T-helper 1 cell treated with Interleukin-12 subunit alpha and Interleukin-12 subunit beta and Interleukin-4 antibody, amounts not matched to agents 30 μg/mL and 1 μg/mL, for 36 hours (primary cell): ENCODE data around the gene RIPK3.
A peak's percentile ranks its signal among the peaks of the same experiment; 100 is the strongest.

Experiments
- H3K27ac Mint-ChIP-seq: one replicate; pipeline ENCODE4 v1.8.0; 2021; ENCODE audit warnings: mild to moderate bottlenecking, mixed read lengths
- H3K27me3 Mint-ChIP-seq: one replicate; pipeline ENCODE4 v1.8.0; 2021; ENCODE audit warnings: low read depth, mixed read lengths
- H3K36me3 Mint-ChIP-seq: one replicate; pipeline ENCODE4 v1.8.0; 2021; ENCODE audit warnings: low read depth, mixed read lengths
- H3K4me1 Mint-ChIP-seq: one replicate; pipeline ENCODE4 v1.8.0; 2021; ENCODE audit warnings: low read depth, mixed read lengths
- H3K4me3 Mint-ChIP-seq: one replicate; pipeline ENCODE4 v1.8.0; 2021; ENCODE audit warnings: mild to moderate bottlenecking, moderate library complexity, mixed read lengths
- H3K9me3 Mint-ChIP-seq: one replicate; pipeline ENCODE4 v1.8.0; 2021; ENCODE audit warnings: mixed read lengths

RIPK3 gene

DNA sequence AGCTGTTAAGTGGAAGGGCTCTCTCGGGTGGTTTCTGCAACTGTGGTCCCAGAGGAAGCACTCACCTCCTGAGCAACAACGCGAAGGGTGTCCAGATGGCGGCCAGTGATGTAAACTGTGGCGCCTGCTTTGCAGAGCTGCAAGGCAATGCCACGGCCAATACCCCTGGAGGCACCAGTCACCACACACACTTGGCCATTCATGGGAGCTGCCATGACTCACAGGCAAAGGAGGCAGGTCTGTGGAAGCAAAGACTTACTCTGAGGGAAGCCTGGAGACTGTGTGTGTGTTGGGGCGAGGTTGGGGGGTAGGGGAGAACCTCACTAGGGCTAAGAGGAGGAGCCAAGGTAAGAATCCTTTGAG, 40.9 kb downstream of the RIPK3 start:
- Mint-ChIP-seq H3K4me3 (peak overlapping the region; percentile 91), H3K36me3 (peaks cover 22% of the 10 kb centered on the region), H3K4me1 (peaks cover 32% of the 10 kb centered on the region), H3K9me3 (no peaks in the 10 kb centered on the region), H3K27ac (peak overlapping the region; percentile 89), H3K27me3 (no peaks in the 10 kb centered on the region)

DNA sequence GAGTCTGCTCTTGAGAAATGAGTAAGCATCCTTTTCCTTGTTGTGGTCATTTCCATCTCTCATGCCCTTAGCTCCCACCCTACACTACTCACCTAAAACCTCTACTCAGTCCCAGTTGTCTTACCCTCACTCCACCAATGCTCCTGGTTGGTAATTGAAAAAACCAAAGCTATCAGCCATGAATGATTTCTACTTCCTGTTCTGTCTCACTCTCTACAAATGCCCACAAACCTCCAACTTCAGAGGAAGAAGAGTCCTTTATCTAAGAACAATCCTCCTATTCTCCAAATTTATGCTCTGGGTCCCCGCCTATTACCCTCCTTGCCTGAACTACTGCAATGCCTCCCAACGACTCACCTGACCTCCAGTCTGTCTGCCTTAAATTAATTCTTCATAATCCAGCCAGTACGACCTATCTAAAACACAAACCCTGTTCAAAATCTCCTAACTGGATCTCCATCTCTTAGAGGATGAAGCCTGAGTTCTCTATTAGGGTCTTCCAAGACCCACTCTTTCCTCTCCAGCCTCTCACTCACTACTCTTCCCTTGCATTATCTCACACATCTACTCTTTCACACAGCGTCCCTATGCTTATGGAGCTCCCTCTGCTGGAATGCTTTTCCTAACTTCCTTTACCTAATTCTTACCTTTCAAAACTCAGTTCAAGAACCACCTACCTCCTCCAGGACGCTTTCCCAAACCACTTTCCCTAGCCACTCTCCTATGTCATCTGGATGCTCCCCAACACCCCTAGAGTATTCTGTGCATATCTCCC, 42.4 kb downstream of the RIPK3 start:
- Mint-ChIP-seq H3K27me3 (no peaks in the 10 kb centered on the region), H3K9me3 (no peaks in the 10 kb centered on the region), H3K27ac (peak overlapping the region; percentile 78), H3K4me1 (peaks cover 32% of the 10 kb centered on the region), H3K4me3 (peak overlapping the region; percentile 16), H3K36me3 (peaks cover 25% of the 10 kb centered on the region)

DNA sequence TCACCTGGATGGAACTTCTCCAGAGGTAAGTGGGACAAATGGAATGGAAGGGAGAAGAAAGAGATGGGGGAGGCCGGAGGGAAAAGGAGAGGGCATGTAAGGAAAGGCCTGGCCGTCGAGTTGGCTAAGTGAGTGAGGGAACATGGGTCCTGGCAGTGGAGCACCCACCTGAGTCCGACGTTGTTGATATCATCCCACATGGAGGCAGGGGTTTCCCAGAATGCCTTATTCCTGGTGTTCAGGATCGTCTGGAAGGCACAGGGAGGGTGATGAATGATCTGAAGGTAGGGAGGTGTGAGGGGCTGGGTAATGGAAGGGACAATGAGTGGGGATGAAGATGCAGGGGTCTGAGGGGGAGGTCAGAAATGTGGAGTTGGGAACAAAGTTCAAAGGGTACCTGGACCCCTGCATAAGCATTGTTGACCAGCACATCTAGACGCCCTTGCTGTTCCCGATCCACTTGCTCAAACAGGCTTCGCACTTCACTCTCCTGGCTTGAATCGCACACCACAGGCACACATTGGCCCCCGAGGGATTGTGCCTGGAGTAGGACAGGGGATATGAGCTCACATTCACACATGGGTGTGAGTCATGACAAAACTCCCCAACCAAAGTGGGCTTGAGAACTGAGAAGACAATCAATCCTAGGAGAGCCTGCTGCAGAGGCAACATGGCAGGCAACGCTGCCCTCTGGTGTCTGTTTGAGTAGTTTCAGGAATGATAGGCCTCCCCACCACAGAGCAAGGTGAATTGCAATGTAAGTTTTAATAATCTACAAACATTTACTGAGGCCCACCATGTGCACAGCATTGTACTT, 43.2 kb downstream of the RIPK3 start:
- H3K36me3 Mint-ChIP-seq = peaks cover 27% of the 10 kb centered on the region
- H3K9me3 Mint-ChIP-seq = no peaks in the 10 kb centered on the region
- H3K4me1 Mint-ChIP-seq = peaks cover 32% of the 10 kb centered on the region
- H3K4me3 Mint-ChIP-seq = no peak overlapping the region
- H3K27me3 Mint-ChIP-seq = peaks cover 3% of the 10 kb centered on the region
- H3K27ac Mint-ChIP-seq = peak overlapping the region; percentile 78

DNA sequence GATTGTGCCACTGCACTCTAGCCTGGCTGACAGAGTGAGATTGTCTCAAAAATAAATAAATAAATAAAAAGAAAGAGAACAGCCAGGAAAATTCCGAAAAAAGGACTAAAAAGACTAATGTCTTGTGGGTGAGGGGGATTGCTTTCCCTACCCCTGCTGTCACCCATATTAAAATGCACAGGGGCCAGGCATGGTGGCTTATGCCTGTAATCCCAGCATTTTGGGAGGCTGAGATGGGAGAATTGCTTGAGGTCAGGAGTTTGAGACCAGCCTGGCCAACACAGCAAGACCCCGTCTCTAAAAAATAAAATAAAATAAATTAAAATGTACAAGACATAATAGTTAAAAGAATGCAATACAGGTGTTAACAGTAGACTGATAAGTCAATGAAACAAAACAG, 46.3 kb downstream of the RIPK3 start:
- Mint-ChIP-seq H3K4me3 (no peak overlapping the region), H3K36me3 (peaks cover 38% of the 10 kb centered on the region), H3K4me1 (peaks cover 27% of the 10 kb centered on the region)

DNA sequence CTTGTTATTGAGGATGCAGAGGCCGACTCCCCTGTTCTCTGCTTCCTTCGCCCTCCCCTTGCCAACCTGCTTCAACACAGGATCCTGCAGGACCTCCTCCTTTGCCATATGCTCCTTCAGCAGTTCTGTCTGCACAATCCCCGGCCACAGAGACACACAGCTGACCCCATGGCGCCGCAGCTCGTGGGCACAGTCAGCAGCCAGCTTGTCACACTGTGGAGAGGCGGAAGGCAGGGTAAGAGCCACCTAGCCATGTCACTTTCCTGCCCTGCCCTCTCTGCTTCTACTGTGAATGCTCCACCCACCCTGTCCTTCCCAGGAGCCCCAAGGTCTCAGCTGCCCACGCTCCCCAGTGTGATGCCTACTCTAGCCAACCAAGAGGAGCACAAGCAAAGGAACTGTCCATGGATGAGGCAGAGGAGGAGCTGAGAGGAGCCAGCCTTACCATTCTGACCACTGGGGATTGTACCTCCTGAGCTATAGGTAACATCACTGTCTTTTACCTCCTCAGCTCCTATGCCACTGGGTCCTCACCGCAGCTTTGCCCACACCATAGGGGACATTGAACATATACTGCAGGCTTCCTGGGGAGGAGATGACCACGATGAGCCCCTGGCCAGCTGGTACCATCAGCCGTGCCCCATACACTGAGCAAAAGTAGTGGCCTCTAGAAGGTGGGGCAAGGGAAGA, 47.5 kb downstream of the RIPK3 start:
- Mint-ChIP-seq H3K27ac (no peak overlapping the region), H3K36me3 (peaks cover 41% of the 10 kb centered on the region), H3K4me1 (peaks cover 29% of the 10 kb centered on the region), H3K4me3 (no peak overlapping the region), H3K27me3 (peaks cover 20% of the 10 kb centered on the region), H3K9me3 (no peaks in the 10 kb centered on the region)

More for the DNA sequence above, 46.3 kb downstream of the RIPK3 start:
- H3K27me3 Mint-ChIP-seq = peaks cover 10% of the 10 kb centered on the region
- H3K27ac Mint-ChIP-seq = no peak overlapping the region
- no peaks in the 10 kb centered on the region for H3K9me3 Mint-ChIP-seq

DNA sequence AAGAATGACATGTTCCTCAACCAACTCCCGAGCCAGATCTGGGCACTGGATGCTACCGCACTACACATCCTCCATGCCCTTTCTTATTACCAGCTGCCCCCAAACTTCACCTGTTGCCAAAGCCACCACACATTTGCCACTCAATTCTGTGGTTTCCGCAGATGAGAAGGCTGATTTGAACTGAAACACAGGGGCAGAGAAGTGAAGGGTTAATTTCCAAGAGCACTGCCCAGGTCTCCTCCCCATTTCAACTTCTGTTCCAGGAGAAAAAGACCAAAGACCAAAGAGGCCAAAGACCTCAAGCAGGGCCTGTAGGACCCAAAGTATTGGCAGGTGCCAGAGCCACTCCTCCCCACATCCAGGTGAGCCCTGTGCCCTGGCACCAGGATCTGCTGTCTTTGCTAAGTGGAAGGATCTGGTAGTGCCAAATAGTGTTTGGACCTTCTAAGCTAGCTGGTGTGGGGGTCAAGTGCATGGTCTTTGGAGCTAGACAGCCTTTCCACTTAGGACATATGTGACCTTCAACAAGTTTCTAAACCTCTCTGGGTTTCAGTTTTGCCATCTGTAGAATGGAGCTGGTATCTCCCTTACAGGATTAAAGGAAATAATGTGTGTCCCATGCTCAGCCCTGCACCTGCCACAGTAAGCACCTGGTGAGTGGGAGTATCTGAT, 48.2 kb downstream of the RIPK3 start:
- Mint-ChIP-seq H3K36me3 (peaks cover 39% of the 10 kb centered on the region), H3K27me3 (peaks cover 21% of the 10 kb centered on the region), H3K4me3 (no peak overlapping the region), H3K27ac (no peak overlapping the region), H3K4me1 (peaks cover 23% of the 10 kb centered on the region), H3K9me3 (no peaks in the 10 kb centered on the region)

DNA sequence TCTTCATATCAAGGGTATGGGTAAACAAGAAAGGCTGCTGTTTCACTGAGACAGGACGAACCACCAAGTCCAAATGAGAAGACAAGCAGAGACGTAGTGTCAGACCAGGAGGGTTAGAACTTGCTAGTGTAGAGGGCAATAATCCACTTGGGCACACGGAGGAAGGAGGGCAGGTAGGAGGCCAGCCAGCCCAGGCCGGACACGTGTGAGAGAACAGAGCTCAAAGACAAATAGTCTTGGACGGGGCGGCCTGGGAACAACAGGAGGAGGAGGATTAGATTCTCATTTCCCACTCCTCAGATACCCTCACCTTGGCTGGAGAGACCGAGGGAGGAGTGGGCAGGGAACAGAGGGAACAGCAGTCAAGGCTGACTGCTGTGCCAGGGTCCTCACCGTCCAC, 49.0 kb downstream of the RIPK3 start:
- no peaks in the 10 kb centered on the region for H3K9me3 Mint-ChIP-seq
- H3K4me3 Mint-ChIP-seq = no peak overlapping the region
- peaks cover 26% of the 10 kb centered on the region for H3K27me3 Mint-ChIP-seq
- peaks cover 17% of the 10 kb centered on the region for H3K4me1 Mint-ChIP-seq
- no peak overlapping the region for H3K27ac Mint-ChIP-seq
- peaks cover 35% of the 10 kb centered on the region for H3K36me3 Mint-ChIP-seq

DNA sequence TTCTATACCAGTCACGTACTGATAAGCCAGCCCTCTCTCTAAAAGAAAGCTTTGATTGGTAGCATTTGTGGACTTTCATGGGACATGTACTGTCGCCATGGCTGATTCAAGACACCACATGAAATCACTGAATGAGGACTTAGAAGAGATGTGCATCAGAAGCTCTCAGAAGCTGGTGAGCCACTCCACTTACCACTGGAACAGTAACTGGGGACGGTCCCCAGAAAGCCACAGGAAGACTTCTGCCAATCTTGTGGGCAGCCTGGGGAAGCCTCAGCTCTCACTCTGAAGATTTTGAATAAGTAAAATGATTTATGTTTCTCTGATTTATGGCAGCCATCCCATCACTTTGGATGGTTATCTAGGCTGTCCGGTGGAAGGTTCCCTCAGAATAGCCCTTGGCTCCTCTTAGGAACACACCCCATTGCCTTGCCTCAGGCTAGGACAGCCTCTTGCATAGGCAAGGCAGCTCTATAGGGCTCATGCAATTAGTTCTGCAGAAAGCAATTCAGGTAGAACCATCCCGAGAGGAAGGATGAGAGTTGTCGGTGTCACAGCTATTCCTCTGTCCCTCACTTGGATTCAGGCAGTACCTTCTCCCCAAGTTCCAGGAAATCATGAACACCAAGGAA, 50.0 kb downstream of the RIPK3 start:
- Mint-ChIP-seq H3K4me1 (peaks cover 17% of the 10 kb centered on the region), H3K9me3 (no peaks in the 10 kb centered on the region), H3K4me3 (no peak overlapping the region), H3K27me3 (peaks cover 29% of the 10 kb centered on the region), H3K36me3 (peaks cover 35% of the 10 kb centered on the region), H3K27ac (no peak overlapping the region)

DNA sequence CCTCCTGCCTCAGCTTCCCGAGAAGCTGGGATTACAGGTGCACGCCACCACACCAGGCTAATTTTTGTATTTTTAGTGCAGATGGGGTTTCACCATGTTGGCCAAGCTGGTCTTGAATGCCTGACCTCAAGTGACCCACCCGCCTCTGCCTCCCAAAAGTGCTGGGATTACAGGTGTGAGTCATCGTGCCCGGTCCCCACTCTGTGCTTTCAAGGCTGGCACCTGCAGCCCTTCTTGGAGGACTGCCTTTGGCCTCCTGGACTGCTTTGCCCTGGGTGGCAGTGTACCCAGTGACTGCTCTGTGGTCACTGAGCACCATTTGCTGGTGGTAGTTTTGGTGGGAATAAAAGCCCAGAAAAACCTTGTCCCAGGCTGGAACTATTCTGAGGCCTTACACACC, 52.8 kb downstream of the RIPK3 start:
- H3K4me3 Mint-ChIP-seq = no peak overlapping the region
- peaks cover 17% of the 10 kb centered on the region for H3K4me1 Mint-ChIP-seq
- H3K9me3 Mint-ChIP-seq = no peaks in the 10 kb centered on the region
- peaks cover 33% of the 10 kb centered on the region for H3K27me3 Mint-ChIP-seq
- H3K36me3 Mint-ChIP-seq = peaks cover 20% of the 10 kb centered on the region
- no peak overlapping the region for H3K27ac Mint-ChIP-seq
